HG03025 (cell line): ENCODE data around the gene UBTF.

Source experiments
- ATAC-seq: cut with Tn5 transposase; IDR thresholded peaks from one replicate; pipeline ENCODE4 v1.9.1; 2021; ENCODE audit warnings: mild to moderate bottlenecking, moderate library complexity; ENCODE audit not compliant: unreplicated experiment, low FRiP score

Gene UBTF

GRCh38 chr17:44216694-44217093 is 2.8 kb downstream of the UBTF start:
- ATAC-seq: no peak

- no peak for ATAC-seq
Measured at GRCh38 chr17:44216173-44216572, 3.3 kb downstream of the UBTF start.

GRCh38 chr17:44214896-44215295 is 4.6 kb downstream of the UBTF start:
- ATAC-seq: no peak

GRCh38 chr17:44214230-44214494 is 5.3 kb downstream of the UBTF start:
- no peak for ATAC-seq

GRCh38 chr17:44213403-44214229 is 5.9 kb downstream of the UBTF start:
- ATAC-seq: no peak

- no peak for ATAC-seq
Measured at GRCh38 chr17:44212507-44213402, 6.7 kb downstream of the UBTF start.

- ATAC-seq: no peak
Measured at GRCh38 chr17:44211281-44212265, 7.9 kb downstream of the UBTF start.

- ATAC-seq: peak; percentile 72
Measured at GRCh38 chr17:44210342-44211192, 8.9 kb downstream of the UBTF start.

- ATAC-seq: no peak
Measured at GRCh38 chr17:44209786-44210341, 9.6 kb downstream of the UBTF start.

- ATAC-seq: no peak
Measured at GRCh38 chr17:44207743-44208142, 11.7 kb downstream of the UBTF start.

GRCh38 chr17:44207319-44207718 is 12.2 kb downstream of the UBTF start:
- no peak for ATAC-seq

GRCh38 chr17:44206825-44207155 is 12.7 kb downstream of the UBTF start:
- no peak for ATAC-seq

- no peak for ATAC-seq
Measured at GRCh38 chr17:44205962-44206824, 13.3 kb downstream of the UBTF start.

GRCh38 chr17:44204441-44204882 is 15.0 kb downstream of the UBTF start:
- ATAC-seq: no peak

- no peak for ATAC-seq
Measured at GRCh38 chr17:44203731-44204440, 15.6 kb downstream of the UBTF start.

GRCh38 chr17:44202756-44203155 is 16.7 kb downstream of the UBTF start:
- ATAC-seq: no peak

- ATAC-seq: peak; percentile 2
Measured at GRCh38 chr17:44200478-44201155, 18.9 kb downstream of the UBTF start.
